ENCODE data around the gene ACBD4.

- TF ChIP-seq CTCF (IDR thresholded peaks at IDR 0.05; ENCODE audit: insufficient read depth, low read length) (no peak), GABPA (IDR thresholded peaks at IDR 0.05; ENCODE audit: low read depth) (no peak)
Measured at GRCh38 chr17:45177563-45177962, 42.1 kb downstream of the ACBD4 start.
